Ammon's horn (tissue), 1 donor: Measurements from ENCODE around the gene MPP4.
A peak's percentile ranks its signal among the peaks of the same experiment; 100 is the strongest.

Experiments used
- DNase-seq: peaks from one replicate; pipeline ENCODE4 v3.0.0-alpha.2; 2016; ENCODE audit warnings: low spot score

MPP4 gene

GRCh38 chr2:201628545-201628944 lies 69.9 kb downstream of the MPP4 start:
- no peak for DNase-seq

GRCh38 chr2:201622306-201622970 lies 76.0 kb downstream of the MPP4 start:
- DNase-seq, result no peak

GRCh38 chr2:201621293-201621999 lies 77.0 kb downstream of the MPP4 start:
- no peak for DNase-seq

DNA sequence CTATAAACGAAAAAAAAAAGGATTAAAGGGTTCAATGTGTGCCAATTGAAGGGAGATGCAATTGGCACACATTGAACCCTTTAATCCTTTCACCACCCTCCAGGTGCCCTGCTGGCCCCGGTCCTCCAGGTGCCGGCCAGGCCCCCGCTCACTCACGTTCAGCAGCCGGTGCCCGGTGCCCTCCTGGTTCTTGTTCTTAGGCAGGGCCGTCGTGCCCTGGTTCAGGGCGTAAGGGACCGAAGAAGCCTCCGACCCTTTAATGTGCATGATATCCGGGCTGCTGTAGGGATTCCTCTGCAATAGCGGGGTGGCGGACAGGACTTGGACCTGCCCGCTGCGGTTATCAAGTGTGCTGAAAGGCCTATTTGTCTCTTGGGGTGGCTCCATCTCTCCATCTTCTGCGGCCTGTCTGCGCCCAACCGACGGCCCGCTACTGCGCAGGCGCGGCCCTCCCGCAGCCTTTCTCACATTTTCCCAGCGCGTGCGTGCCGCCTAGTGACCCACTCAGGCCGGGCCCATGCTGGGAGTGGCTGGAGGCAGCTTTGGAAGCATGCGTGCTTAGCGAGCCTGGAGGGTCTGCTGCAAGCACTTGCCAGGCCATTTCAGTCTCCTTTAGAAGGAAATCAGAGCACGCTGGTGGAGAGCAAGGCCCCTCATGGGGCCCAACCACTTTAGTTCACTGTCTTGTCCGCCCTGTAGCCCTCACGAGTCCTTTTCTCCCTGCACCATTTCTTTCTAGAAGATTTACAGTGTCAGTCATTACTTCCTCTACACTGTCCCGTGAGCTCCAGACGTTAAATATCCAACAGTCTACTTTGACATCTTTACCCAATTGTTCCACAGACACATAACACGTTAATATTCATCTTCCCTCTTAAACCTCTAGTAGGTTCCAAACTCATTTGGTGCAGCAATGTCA lies 79.4 kb downstream of the MPP4 start:
- DNase-seq, result peak; percentile 28

- DNase-seq, result no peak
These were observed 90.4 kb downstream of the MPP4 start for GRCh38 chr2:201608021-201608420.

- DNase-seq, result no peak
These were observed 90.9 kb downstream of the MPP4 start for GRCh38 chr2:201607568-201607967.

DNA sequence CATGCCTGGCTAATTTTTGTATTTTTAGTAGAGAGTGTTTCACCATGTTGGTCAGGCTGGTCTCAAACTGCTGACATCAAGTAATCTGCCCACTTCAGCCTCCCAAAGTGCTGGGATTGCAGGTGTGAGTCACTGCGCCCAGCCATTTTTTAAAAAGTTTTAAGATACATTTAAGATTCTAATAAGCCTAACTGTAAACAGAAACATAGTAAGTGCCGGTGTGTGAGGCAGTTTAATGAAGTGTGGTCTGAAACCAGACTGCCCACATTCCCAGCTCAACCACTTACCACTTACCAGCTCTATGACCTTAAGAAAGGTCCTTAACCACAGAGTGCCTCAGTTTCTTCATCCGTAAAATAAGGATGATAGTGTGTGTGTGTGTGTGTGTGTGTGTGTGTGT lies 97.5 kb downstream of the MPP4 start:
- no peak for DNase-seq

GRCh38 chr2:201597397-201597796 lies 101.0 kb downstream of the MPP4 start:
- no peak for DNase-seq
